ENCODE data around the gene MGAT3.
A peak's percentile ranks its signal among the peaks of the same experiment; 100 is the strongest.

MGAT3 gene

DNA sequence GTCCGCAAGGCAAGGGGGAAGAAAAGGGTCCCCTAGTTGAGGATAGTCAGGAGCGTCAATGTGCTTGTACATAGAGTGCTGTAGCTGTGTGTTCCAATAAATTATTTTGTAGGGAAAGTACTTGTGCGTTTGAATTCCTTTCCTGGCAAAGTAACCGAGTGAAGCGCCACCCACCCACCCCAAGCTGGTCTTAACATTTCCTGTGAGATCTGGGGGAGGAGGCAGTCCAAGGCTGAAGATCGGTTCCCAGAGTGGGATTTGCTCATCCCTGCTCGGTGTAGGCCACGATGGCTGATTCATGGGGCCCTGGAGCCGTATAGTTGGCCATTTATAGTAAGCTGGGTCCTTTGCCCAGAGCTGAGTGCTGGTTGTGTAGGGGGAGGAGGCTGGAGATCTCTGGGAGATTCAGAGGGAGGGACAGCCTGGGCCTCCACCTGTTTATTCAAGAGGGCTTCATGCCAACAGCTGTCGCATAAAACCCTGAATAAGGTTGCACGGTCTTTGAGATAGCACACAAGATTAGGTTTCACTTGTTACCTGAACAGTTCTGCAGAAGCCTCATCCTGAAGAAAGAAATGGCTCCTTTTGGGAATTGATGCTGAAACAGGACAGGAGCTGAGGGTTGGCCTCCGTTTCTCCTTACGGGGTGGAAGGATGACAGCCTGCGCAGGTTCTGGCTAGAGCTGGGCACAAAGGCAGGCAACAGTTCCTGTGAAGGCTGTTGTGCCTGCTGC, 65.9 kb downstream of the MGAT3 start:
- TF ChIP-seq JUND (IDR thresholded peaks at IDR 0.05; ENCODE audit: low read depth), result no peak
- in situ Hi-C loops (cut with HindIII; ENCODE audit: low pct_unique_long_range_greater_than_20kb, low sequenced_read_pairs), result no loop called here
- peak in 1 of 2 experiments; percentile 77 for DNase-seq (ENCODE audit: low read depth in 1 of 2, low spot score in 1 of 2)

GRCh38 chr22:39524089-39524752, 67.4 kb downstream of the MGAT3 start:
- no peak for TF ChIP-seq JUND (IDR thresholded peaks at IDR 0.05; ENCODE audit: low read depth)
- no peak for DNase-seq (ENCODE audit: low read depth in 1 of 2, low spot score in 1 of 2)
- in situ Hi-C loops (cut with HindIII; ENCODE audit: low pct_unique_long_range_greater_than_20kb, low sequenced_read_pairs), result no loop called here

DNA sequence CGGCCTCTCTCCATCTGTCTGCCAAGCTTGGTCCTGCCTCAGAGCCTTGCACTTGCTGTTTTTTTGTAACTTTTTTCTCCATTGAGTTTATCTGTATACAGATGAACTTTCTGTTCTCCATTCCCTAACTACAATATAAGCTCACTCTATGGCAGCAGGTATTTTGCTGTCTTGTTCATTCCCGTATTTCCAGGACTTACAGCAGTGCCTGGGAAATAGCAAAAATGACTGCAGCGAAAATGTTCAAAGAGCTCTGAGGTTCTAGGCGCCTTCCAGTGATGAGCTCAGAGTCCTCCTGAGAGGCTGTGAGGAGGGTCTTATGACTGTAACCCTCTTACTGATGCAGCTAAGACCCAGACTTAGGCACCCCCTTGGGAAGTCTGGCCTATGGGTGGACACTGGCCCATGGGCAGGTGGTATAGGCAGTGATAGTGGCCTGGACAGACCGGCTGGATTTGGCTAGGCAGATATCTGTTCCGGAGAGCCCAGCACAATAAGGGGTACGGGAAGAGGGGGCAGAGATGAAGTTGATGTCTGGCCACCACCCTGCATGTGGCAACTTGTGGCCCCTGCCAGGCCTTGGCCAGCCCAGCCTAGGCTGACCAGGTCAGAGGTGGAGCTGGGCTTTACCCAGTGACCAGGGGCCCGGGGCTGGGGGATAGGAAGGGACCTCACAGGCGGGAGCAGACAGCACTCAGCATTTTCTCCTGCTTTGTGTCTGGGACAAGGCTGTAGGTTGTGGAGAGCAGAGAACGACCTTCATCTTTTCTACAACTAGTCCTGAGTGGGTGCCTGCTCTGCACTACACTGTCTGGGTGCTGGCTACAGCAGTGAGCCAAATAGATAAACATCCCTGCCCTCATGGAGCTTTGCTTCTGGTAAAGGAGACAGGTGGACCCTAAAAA, 68.2 kb downstream of the MGAT3 start:
- in situ Hi-C loops (cut with HindIII; ENCODE audit: low pct_unique_long_range_greater_than_20kb, low sequenced_read_pairs), result no loop called here
- no peak for DNase-seq (ENCODE audit: low read depth in 1 of 2, low spot score in 1 of 2)
- TF ChIP-seq JUND (IDR thresholded peaks at IDR 0.05; ENCODE audit: low read depth), result no peak

DNA sequence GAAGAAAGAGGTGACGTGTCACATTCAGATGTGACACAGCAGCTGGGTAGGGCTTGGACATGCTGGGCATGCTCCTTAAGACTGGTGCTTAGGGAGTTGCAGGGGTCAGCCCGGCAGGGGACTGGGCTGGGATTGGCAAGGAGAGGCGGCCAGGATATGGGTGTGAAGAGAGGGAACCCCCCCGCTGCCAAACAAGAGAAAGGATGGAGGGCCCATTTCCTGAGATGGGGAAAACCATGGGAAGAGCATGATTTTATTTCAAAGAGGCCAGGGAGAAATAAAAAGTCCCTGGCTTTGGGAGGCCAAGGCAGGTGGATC, 68.8 kb downstream of the MGAT3 start:
- in situ Hi-C loops (cut with HindIII; ENCODE audit: low pct_unique_long_range_greater_than_20kb, low sequenced_read_pairs), result no loop called here
- TF ChIP-seq JUND (IDR thresholded peaks at IDR 0.05; ENCODE audit: low read depth), result no peak
- no peak for DNase-seq (ENCODE audit: low read depth in 1 of 2, low spot score in 1 of 2)

DNA sequence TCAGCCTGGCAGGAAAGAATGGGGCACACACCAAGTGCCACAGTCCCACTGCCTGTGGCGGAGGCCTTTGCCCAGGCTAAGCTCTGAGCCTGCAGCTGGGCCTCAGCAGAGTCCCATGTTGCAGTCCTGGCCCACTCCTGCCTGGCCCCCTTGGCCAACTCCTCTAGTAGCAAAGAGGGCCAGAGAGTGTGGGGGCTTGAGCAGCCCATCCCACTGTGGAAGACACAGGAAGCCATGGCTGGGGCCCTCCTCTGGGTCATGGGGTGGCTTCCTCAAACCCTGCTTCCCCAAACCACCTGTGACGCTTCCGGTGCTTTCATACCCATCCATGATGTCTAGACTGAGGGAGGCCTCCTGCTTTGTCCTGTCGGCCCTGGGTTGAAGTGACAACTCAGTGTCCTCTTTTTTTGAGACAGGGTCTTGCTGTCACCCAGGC, 69.9 kb downstream of the MGAT3 start:
- no peak for DNase-seq (ENCODE audit: low read depth in 1 of 2, low spot score in 1 of 2)
- in situ Hi-C loops (cut with HindIII; ENCODE audit: low pct_unique_long_range_greater_than_20kb, low sequenced_read_pairs), result no loop called here

GRCh38 chr22:39527481-39527961, 70.7 kb downstream of the MGAT3 start:
- in situ Hi-C loops (cut with HindIII; ENCODE audit: low pct_unique_long_range_greater_than_20kb, low sequenced_read_pairs), result no loop called here
- no peak for TF ChIP-seq JUND (IDR thresholded peaks at IDR 0.05; ENCODE audit: low read depth)
- peak in 1 of 2 experiments; percentile 81 for DNase-seq (ENCODE audit: low read depth in 1 of 2, low spot score in 1 of 2)

More for the DNA sequence above, 69.9 kb downstream of the MGAT3 start:
- no peak for TF ChIP-seq JUND (IDR thresholded peaks at IDR 0.05; ENCODE audit: low read depth)

- no peak for DNase-seq (ENCODE audit: low read depth in 1 of 2, low spot score in 1 of 2)
- TF ChIP-seq JUND (IDR thresholded peaks at IDR 0.05; ENCODE audit: low read depth), result no peak
- in situ Hi-C loops (cut with HindIII; ENCODE audit: low pct_unique_long_range_greater_than_20kb, low sequenced_read_pairs), result no loop called here
Observed at GRCh38 chr22:39528080-39528661, 71.4 kb downstream of the MGAT3 start.

GRCh38 chr22:39528681-39529486, 72.1 kb downstream of the MGAT3 start:
- TF ChIP-seq JUND (IDR thresholded peaks at IDR 0.05; ENCODE audit: low read depth), result peak; percentile 42; the same call in 1 of the 2 replicates
- in situ Hi-C loops (cut with HindIII; ENCODE audit: low pct_unique_long_range_greater_than_20kb, low sequenced_read_pairs), result no loop called here
- peak in 1 of 2 experiments; percentile 92 for DNase-seq (ENCODE audit: low read depth in 1 of 2, low spot score in 1 of 2)

GRCh38 chr22:39529487-39529851, 72.7 kb downstream of the MGAT3 start:
- TF ChIP-seq JUND (IDR thresholded peaks at IDR 0.05; ENCODE audit: low read depth), result no peak
- in situ Hi-C loops (cut with HindIII; ENCODE audit: low pct_unique_long_range_greater_than_20kb, low sequenced_read_pairs), result no loop called here
- DNase-seq (ENCODE audit: low read depth in 1 of 2, low spot score in 1 of 2), result no peak

DNA sequence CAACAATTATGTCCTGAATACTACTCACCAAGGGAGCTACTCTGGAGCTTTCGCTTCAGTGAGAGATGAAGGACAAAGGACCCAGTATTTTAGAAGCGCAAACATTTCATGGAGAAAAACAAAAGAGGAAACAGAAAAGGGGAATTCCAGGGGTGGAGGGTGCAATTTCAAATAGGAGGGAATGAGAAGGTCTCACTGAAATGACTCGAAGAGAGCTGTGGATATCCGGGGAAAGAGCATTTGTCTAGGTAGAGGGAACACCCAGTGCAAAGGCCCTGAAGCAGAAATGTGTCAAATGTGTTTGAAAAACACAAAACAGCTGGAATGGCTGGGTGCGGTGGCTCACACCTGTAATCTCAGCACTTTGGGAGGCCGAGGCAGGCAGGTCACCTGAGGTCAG, 73.3 kb downstream of the MGAT3 start:
- DNase-seq (ENCODE audit: low read depth in 1 of 2, low spot score in 1 of 2), result no peak
- in situ Hi-C loops (cut with HindIII; ENCODE audit: low pct_unique_long_range_greater_than_20kb, low sequenced_read_pairs), result no loop called here
- TF ChIP-seq JUND (IDR thresholded peaks at IDR 0.05; ENCODE audit: low read depth), result no peak

GRCh38 chr22:39530692-39531331, 74.0 kb downstream of the MGAT3 start:
- in situ Hi-C loops (cut with HindIII; ENCODE audit: low pct_unique_long_range_greater_than_20kb, low sequenced_read_pairs), result no loop called here
- no peak for TF ChIP-seq JUND (IDR thresholded peaks at IDR 0.05; ENCODE audit: low read depth)
- DNase-seq (ENCODE audit: low read depth in 1 of 2, low spot score in 1 of 2), result no peak

Data from T47D (cell line).